ENCODE results near the gene XYLT1. TPM values are rescaled to one million over a fixed set of nuclear protein-coding genes. Genes with fewer than 3 reads are reported as not detected.

The XYLT1 gene
- total RNA-seq, 1 experiment from 2014 or later: 7.6 TPM

- Histone ChIP-seq H3K36me3 (replicated peaks; ENCODE audit: control insufficient read depth, insufficient read depth, low read length) (no peaks in the 10 kb centered on the region), H3K27me3 (ENCODE audit: control insufficient read depth, insufficient read depth, low read length) (no peaks in the 10 kb centered on the region; the same call in 1 of the 2 replicates)
- no peak for DNase-seq
These were observed 180.8 kb downstream of the XYLT1 start for GRCh38 chr16:17289674-17290635.

GRCh38 chr16:17289050-17289449 lies 181.7 kb downstream of the XYLT1 start:
- Histone ChIP-seq H3K36me3 (replicated peaks; ENCODE audit: control insufficient read depth, insufficient read depth, low read length) (no peaks in the 10 kb centered on the region), H3K27me3 (ENCODE audit: control insufficient read depth, insufficient read depth, low read length) (no peaks in the 10 kb centered on the region; the same call in 1 of the 2 replicates), H3K4me3 (ENCODE audit: insufficient read depth, low read depth, low read length) (no peak overlapping the region)
- no peak for DNase-seq

More at GRCh38 chr16:17289674-17290635, 180.8 kb downstream of the XYLT1 start:
- no peak overlapping the region for H3K4me3 ChIP-seq (ENCODE audit: insufficient read depth, low read depth, low read length)

DNA sequence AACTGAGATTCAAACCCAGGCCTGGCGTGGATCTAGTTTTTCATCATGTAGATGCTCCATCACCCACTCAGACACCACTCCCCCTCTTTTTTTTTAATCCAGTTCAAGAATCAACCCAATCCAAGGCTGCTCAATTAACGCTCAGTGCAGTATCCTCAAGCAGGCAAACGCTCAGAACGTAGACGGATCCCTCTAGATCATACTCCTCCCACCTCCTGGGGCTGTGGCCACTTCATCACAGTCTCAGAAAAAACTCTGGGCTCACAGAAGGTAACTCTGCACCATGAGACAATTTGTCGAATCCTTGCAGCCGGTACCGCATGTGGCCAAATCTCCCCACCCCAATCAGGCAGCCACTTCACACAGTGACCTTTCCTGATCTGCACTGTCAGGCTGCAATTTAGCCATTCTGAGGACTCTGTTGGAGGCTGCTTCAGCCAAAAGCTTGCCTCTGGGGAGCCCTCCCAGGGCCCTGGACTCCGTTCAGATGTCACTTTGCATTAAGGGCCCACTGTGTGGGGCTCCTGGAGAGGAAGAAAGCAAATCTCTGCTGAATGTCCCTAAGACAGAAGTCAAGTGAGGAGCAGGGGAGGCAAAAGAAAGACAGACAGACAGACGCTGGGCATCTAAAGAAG lies 183.5 kb downstream of the XYLT1 start:
- no peaks in the 10 kb centered on the region for H3K36me3 ChIP-seq (replicated peaks; ENCODE audit: control insufficient read depth, insufficient read depth, low read length)
- DNase-seq: no peak

DNA sequence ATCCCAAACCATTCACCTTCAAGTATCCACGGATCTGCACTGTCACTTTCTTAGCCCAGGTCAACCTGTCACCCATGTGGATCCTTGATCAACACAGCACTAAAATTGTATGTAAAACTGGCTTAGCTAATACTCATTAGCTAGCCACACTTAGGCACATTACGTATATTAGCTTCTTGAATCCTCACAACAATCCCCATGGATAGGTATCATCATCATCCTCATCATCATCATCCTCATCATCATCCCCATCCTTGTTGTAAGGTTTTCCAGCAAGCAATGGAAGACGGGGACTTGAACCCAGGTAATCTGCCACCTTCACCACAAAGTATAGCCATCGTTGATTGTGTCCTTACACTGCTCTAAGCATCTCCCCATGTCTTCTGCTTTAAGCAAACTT lies 184.3 kb downstream of the XYLT1 start:
- H3K4me3 ChIP-seq (ENCODE audit: insufficient read depth, low read depth, low read length): no peak overlapping the region

More for the DNA sequence above, 183.5 kb downstream of the XYLT1 start:
- Histone ChIP-seq H3K4me3 (ENCODE audit: insufficient read depth, low read depth, low read length) (no peak overlapping the region), H3K27me3 (ENCODE audit: control insufficient read depth, insufficient read depth, low read length) (no peaks in the 10 kb centered on the region; the same call in 1 of the 2 replicates)

GRCh38 chr16:17283016-17283415 lies 187.7 kb downstream of the XYLT1 start:
- H3K4me3 ChIP-seq (ENCODE audit: insufficient read depth, low read depth, low read length): no peak overlapping the region
- H3K36me3 ChIP-seq (replicated peaks; ENCODE audit: control insufficient read depth, insufficient read depth, low read length): no peaks in the 10 kb centered on the region
- DNase-seq: no peak
- H3K27me3 ChIP-seq (ENCODE audit: control insufficient read depth, insufficient read depth, low read length): no peaks in the 10 kb centered on the region; the same call in 1 of the 2 replicates

More for the DNA sequence above, 184.3 kb downstream of the XYLT1 start:
- Histone ChIP-seq H3K27me3 (ENCODE audit: control insufficient read depth, insufficient read depth, low read length) (no peaks in the 10 kb centered on the region; the same call in 1 of the 2 replicates), H3K36me3 (replicated peaks; ENCODE audit: control insufficient read depth, insufficient read depth, low read length) (no peaks in the 10 kb centered on the region)
- DNase-seq: no peak

DNA sequence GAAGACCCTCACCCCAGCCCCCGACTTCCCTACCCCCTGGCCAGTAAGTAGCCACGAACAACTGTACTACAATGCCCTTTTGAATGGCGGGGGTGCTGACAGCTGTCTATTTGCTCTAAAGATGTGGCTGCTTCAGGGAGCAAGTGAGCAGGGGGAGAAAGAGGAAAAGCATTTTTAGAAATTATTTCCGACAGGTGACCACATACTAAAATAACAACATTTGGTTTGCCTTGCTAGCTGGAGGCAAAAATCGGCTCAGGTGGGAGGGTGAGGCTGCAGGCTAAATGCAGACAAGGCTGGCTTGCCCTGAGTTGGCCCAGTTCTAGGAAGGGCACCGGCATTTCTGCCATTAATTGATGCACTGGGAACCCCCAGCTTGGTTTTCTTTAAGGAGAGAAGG lies 188.5 kb downstream of the XYLT1 start:
- no peak overlapping the region for H3K4me3 ChIP-seq (ENCODE audit: insufficient read depth, low read depth, low read length)
- H3K36me3 ChIP-seq (replicated peaks; ENCODE audit: control insufficient read depth, insufficient read depth, low read length): no peaks in the 10 kb centered on the region
- DNase-seq: no peak
- no peaks in the 10 kb centered on the region; the same call in 1 of the 2 replicates for H3K27me3 ChIP-seq (ENCODE audit: control insufficient read depth, insufficient read depth, low read length)

GRCh38 chr16:17281052-17281451 lies 189.7 kb downstream of the XYLT1 start:
- no peak for DNase-seq
- Histone ChIP-seq H3K36me3 (replicated peaks; ENCODE audit: control insufficient read depth, insufficient read depth, low read length) (no peaks in the 10 kb centered on the region), H3K27me3 (ENCODE audit: control insufficient read depth, insufficient read depth, low read length) (no peaks in the 10 kb centered on the region; the same call in 1 of the 2 replicates), H3K4me3 (ENCODE audit: insufficient read depth, low read depth, low read length) (no peak overlapping the region)

- no peak overlapping the region for H3K4me3 ChIP-seq (ENCODE audit: insufficient read depth, low read depth, low read length)
- no peaks in the 10 kb centered on the region for H3K36me3 ChIP-seq (replicated peaks; ENCODE audit: control insufficient read depth, insufficient read depth, low read length)
- H3K27me3 ChIP-seq (ENCODE audit: control insufficient read depth, insufficient read depth, low read length): no peaks in the 10 kb centered on the region
- DNase-seq: no peak
These were observed 191.8 kb downstream of the XYLT1 start for GRCh38 chr16:17278988-17279387.

- H3K36me3 ChIP-seq (replicated peaks; ENCODE audit: control insufficient read depth, insufficient read depth, low read length): no peaks in the 10 kb centered on the region
- H3K4me3 ChIP-seq (ENCODE audit: insufficient read depth, low read depth, low read length): no peak overlapping the region
- DNase-seq: peak; percentile 69
- H3K27me3 ChIP-seq (ENCODE audit: control insufficient read depth, insufficient read depth, low read length): no peaks in the 10 kb centered on the region
These were observed 192.8 kb downstream of the XYLT1 start for GRCh38 chr16:17277981-17278381.

DNA sequence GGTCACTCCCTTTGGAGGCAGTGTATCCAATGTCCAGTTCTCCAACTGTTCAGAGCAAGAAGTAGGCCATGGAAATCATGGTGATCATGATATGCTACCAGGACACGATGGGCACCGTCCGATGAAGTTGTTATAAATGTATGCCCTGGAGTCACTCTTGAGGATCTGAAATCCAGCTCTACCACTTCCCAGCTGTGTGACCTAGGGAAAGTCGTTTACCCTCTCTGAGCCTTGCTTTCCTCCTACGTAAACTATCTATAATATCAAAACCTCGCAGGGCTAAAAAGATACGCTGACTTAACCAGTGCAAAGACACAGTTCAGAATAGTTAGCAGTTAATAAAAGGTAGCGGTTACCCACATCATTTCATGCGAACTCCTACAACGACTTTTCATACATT lies 194.2 kb downstream of the XYLT1 start:
- no peak for DNase-seq
- H3K4me3 ChIP-seq (ENCODE audit: insufficient read depth, low read depth, low read length): no peak overlapping the region
- no peaks in the 10 kb centered on the region for H3K36me3 ChIP-seq (replicated peaks; ENCODE audit: control insufficient read depth, insufficient read depth, low read length)
- no peaks in the 10 kb centered on the region for H3K27me3 ChIP-seq (ENCODE audit: control insufficient read depth, insufficient read depth, low read length)

DNA sequence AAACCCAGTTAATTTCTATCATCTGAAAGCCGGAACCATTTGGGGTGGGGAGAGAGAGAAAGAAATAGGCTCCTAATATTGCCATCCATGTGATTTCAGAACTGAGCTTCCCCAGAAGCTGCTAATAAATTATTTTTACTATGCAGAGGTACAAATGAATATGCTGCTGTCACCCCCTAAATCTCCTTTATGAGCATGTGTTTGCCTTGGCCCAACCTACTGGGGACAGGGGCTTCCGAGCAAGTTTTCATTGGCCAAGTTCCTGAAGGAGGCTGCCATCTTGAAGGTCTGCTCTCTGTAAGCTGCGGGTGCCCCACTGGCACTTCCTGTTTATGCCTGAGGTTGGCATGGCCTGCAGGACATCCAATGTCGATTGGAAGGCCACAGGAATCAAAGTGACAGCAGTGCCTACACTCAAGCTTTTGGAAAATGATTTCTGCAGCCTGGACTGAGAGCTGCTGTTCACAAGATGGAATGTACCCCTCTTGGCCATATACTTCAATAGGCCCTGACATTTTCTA lies 194.7 kb downstream of the XYLT1 start:
- Histone ChIP-seq H3K36me3 (replicated peaks; ENCODE audit: control insufficient read depth, insufficient read depth, low read length) (no peaks in the 10 kb centered on the region), H3K4me3 (ENCODE audit: insufficient read depth, low read depth, low read length) (no peak overlapping the region), H3K27me3 (ENCODE audit: control insufficient read depth, insufficient read depth, low read length) (no peaks in the 10 kb centered on the region)
- DNase-seq: no peak

DNA sequence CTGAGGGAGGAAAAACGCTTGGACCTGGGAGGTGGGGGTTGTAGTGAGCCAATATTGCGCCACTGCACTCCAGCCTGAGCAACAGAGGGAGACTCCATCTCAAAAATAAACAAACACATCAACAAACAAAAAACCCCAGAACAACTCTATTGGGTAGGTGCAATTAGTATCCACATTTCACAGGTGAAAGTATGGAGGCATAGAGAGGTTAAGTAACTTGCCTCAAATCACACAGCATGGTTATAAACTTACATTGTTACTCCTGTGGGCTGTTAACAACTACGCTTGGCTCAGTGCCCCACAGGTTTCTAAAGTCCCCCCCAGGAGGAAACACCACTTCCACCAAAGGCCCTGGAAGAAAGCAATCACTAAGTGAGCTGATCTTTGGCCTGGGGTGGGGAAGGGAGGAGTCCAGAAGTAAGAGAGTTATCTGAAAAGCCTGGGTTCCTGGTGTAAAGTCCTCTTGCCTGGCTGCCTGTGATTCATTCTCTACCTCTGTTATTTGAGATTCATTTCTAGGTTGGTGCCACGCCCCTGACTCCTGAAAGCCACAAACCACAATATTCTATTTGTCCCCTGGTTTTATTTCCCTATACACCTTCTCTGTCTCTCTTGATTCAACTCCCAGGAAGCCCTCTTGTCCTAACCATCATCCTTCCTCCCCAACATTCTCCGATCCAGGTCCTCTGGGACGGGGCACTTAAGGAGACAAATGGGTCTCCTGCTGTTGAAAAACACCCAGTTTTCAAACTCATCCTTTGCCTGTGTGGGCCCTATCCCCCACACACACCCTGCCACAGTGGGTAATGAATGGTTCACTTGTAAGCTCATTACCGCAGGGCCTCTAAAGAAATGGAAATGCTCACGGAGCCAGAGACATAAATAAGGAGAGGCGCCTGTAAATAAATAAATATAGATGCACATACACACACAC lies 195.4 kb downstream of the XYLT1 start:
- H3K36me3 ChIP-seq (replicated peaks; ENCODE audit: control insufficient read depth, insufficient read depth, low read length): no peaks in the 10 kb centered on the region
- H3K27me3 ChIP-seq (ENCODE audit: control insufficient read depth, insufficient read depth, low read length): no peaks in the 10 kb centered on the region
- no peak for DNase-seq
- H3K4me3 ChIP-seq (ENCODE audit: insufficient read depth, low read depth, low read length): no peak overlapping the region

DNA sequence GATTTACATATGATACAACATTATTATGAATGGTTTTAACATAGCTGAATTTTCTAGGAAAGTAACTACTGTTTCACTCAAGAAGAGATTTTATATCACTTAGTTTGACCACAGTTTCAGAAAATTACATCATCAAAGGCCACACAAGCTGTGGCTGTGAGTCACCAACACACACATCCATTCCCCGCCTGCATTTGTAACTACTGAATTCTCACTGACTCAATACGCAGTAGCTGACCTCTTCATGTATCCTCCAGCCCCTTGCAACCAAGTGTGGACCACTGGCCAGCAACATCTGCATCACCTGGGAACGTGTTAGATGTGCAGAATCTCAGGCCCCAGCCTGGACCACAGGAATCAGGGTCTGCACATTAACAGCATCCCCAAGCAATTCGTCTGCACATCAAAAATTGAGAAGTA lies 197.6 kb downstream of the XYLT1 start:
- Histone ChIP-seq H3K27me3 (ENCODE audit: control insufficient read depth, insufficient read depth, low read length) (no peaks in the 10 kb centered on the region), H3K36me3 (replicated peaks; ENCODE audit: control insufficient read depth, insufficient read depth, low read length) (no peaks in the 10 kb centered on the region), H3K4me3 (ENCODE audit: insufficient read depth, low read depth, low read length) (no peak overlapping the region)
- DNase-seq: no peak

GRCh38 chr16:17272716-17273115 lies 198.0 kb downstream of the XYLT1 start:
- Histone ChIP-seq H3K4me3 (ENCODE audit: insufficient read depth, low read depth, low read length) (no peak overlapping the region), H3K27me3 (ENCODE audit: control insufficient read depth, insufficient read depth, low read length) (no peaks in the 10 kb centered on the region), H3K36me3 (replicated peaks; ENCODE audit: control insufficient read depth, insufficient read depth, low read length) (no peaks in the 10 kb centered on the region)
- DNase-seq: no peak
